ENCODE measurements around the gene SCAF1. TPM values are rescaled to one million over a fixed set of nuclear protein-coding genes. Genes with fewer than 3 reads are reported as not detected.

The SCAF1 gene
- total RNA-seq, 2 donors from 2014 or later, result 84.8 to 94.5 TPM

DNA sequence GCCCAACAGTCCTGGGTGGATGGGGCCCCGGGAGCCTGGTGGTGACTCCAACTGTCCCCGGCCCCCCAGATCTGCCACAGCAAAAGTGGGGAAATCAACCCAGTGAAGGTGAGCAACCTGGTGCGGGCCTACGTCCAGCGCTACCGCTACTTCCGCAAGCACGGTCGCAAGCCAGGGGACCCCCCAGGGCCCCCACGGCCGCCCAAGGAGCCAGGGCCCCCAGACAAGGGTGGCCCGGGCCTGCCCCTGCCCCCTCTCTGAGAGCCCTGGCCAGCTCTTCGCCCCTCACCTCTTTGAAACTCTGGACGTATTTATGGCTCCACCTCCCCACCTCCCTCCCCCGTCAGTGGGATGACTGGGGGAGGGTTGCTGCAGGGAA, 16.1 kb downstream of the SCAF1 start:
- Histone ChIP-seq H3K4me3 (ENCODE audit: low read length) (no peak overlapping the region), H3K27me3 (ENCODE audit: control insufficient read depth, insufficient read depth, low read length, poor library complexity, severe bottlenecking) (no peaks in the 10 kb centered on the region), H3K4me1 (ENCODE audit: control insufficient read depth, insufficient read depth, low read length) (no peaks in the 10 kb centered on the region), H3K27ac (ENCODE audit: low read depth, low read length) (no peak overlapping the region), H3K36me3 (ENCODE audit: control insufficient read depth, insufficient read depth, low read length) (peaks cover 86% of the 10 kb centered on the region), H3K9me3 (ENCODE audit: control insufficient read depth, low read length) (peaks cover 10% of the 10 kb centered on the region), H3K9ac (ENCODE audit: extremely low read depth, low read length, poor library complexity, severe bottlenecking) (no peak overlapping the region)
- TF ChIP-seq, protein P1, sequence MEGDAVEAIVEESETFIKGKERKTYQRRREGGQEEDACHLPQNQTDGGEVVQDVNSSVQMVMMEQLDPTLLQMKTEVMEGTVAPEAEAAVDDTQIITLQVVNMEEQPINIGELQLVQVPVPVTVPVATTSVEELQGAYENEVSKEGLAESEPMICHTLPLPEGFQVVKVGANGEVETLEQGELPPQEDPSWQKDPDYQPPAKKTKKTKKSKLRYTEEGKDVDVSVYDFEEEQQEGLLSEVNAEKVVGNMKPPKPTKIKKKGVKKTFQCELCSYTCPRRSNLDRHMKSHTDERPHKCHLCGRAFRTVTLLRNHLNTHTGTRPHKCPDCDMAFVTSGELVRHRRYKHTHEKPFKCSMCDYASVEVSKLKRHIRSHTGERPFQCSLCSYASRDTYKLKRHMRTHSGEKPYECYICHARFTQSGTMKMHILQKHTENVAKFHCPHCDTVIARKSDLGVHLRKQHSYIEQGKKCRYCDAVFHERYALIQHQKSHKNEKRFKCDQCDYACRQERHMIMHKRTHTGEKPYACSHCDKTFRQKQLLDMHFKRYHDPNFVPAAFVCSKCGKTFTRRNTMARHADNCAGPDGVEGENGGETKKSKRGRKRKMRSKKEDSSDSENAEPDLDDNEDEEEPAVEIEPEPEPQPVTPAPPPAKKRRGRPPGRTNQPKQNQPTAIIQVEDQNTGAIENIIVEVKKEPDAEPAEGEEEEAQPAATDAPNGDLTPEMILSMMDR (conservative IDR thresholded peaks at IDR 0.05), result no peak
- DNase-seq, result no peak
- peaks cover 88% of the 10 kb centered on the region for H3K36me3 Mint-ChIP-seq (ENCODE audit: low read depth)
- H3K9me3 Mint-ChIP-seq, result peaks cover 9% of the 10 kb centered on the region
- H3K27me3 Mint-ChIP-seq (ENCODE audit: insufficient read depth), result no peaks in the 10 kb centered on the region
- H3K27ac Mint-ChIP-seq, result no peak overlapping the region
- H3K4me3 Mint-ChIP-seq, result no peak overlapping the region
- no peaks in the 10 kb centered on the region for H3K4me1 Mint-ChIP-seq
- 95 to 97% methylated on average over 10 to 15 of the region's 15 CpGs for WGBS, 2 experiments (ENCODE audit: insufficient coverage in 1 of 2, insufficient read length in 1 of 2)

DNA sequence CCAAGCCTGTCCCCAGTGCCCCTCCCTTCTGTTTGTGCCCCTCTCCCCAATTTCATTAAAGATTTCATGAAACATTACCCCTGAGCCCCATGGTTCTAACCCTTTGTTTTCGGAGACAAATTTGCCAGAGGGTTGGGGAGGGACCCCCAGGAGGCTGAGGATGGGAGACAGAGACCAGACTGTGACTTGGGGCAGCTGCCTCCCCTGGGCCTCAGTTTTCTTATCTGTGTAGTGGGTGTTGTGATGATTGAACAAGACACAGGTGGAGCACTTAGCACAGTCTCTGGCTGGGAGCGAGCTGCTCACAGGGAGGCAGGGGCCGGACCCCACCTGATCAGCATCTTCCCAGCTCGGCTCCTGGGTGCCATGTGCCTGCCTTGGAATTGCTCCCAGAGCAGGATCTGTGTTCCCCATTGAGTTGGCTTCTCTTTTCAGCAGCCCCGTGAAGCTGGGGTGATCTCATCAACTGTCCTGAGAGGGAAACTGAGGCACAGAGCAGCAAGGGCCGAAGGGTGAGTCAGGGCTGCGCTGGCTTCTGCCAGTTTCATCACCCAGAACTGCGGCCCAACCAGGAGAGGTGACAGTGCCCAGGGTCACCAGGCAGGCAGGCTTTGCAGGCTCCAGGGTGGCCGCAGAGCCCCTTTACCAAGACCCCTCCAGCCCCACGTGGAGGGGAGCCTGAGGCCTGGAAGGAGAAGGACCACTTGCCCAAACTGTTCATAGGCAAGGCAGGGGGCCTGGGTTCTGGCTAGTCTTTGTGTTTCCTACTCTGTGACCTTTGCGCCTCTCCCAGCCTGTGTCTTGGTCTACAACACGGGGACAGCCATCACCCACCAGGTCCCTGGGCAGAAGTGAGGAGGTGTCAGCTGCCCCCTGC, 16.8 kb downstream of the SCAF1 start:
- H3K27me3 Mint-ChIP-seq (ENCODE audit: insufficient read depth), result no peaks in the 10 kb centered on the region
- no peaks in the 10 kb centered on the region for H3K4me1 Mint-ChIP-seq
- Histone ChIP-seq H3K9me3 (ENCODE audit: control insufficient read depth, low read length) (peaks cover 10% of the 10 kb centered on the region), H3K4me3 (ENCODE audit: low read length) (no peak overlapping the region), H3K36me3 (ENCODE audit: control insufficient read depth, insufficient read depth, low read length) (peaks cover 84% of the 10 kb centered on the region), H3K27me3 (ENCODE audit: control insufficient read depth, insufficient read depth, low read length, poor library complexity, severe bottlenecking) (no peaks in the 10 kb centered on the region), H3K4me1 (ENCODE audit: control insufficient read depth, insufficient read depth, low read length) (no peaks in the 10 kb centered on the region), H3K9ac (ENCODE audit: extremely low read depth, low read length, poor library complexity, severe bottlenecking) (no peak overlapping the region), H3K27ac (ENCODE audit: low read depth, low read length) (no peak overlapping the region)
- WGBS, 2 experiments (ENCODE audit: insufficient coverage in 1 of 2, insufficient read length in 1 of 2), result 89 to 97% methylated on average over 7 to 12 of the region's 12 CpGs
- H3K4me3 Mint-ChIP-seq, result no peak overlapping the region
- TF ChIP-seq, protein P1 (conservative IDR thresholded peaks at IDR 0.05), result no peak
- H3K27ac Mint-ChIP-seq, result no peak overlapping the region
- H3K36me3 Mint-ChIP-seq (ENCODE audit: low read depth), result peaks cover 85% of the 10 kb centered on the region
- H3K9me3 Mint-ChIP-seq, result peaks cover 9% of the 10 kb centered on the region
- no peak for DNase-seq

DNA sequence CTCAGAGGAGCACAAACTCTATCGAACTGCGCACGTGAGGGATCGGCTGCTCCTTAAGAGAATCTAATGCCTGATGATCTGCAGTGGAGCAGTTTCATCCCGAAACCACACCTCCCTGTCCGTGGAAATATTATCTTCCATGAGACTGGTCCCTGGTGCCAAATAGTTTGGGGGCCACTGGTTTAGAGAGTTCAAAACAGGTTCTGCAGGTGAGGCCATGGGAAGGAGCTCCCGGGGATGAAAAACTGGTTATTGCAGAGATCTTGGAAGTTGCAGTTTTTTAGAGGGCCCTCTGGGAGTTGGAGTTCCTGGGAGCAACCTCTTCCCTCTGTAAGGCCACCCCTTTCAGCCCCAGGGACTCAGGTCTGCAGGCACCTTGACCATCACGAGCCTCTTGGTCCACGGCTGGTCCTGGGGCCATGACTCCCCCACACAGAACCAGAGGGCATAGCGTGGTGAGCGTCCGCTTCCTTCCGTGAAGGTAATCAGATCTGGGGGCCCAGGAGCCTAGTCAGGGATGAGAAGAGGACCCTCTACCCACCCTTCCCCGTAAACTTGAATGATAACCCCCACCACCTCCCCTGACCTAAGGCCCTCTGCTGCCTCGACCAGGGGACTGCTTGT, 18.4 kb downstream of the SCAF1 start:
- Mint-ChIP-seq H3K4me1 (peaks cover 5% of the 10 kb centered on the region), H3K4me3 (no peak overlapping the region), H3K27me3 (ENCODE audit: insufficient read depth) (no peaks in the 10 kb centered on the region), H3K9me3 (peaks cover 9% of the 10 kb centered on the region), H3K27ac (no peak overlapping the region), H3K36me3 (ENCODE audit: low read depth) (peaks cover 70% of the 10 kb centered on the region)
- TF ChIP-seq, protein P1 (conservative IDR thresholded peaks at IDR 0.05), result no peak
- Histone ChIP-seq H3K27ac (ENCODE audit: low read depth, low read length) (no peak overlapping the region), H3K9ac (ENCODE audit: extremely low read depth, low read length, poor library complexity, severe bottlenecking) (no peak overlapping the region), H3K36me3 (ENCODE audit: control insufficient read depth, insufficient read depth, low read length) (peaks cover 70% of the 10 kb centered on the region), H3K27me3 (ENCODE audit: control insufficient read depth, insufficient read depth, low read length, poor library complexity, severe bottlenecking) (no peaks in the 10 kb centered on the region), H3K9me3 (ENCODE audit: control insufficient read depth, low read length) (peaks cover 10% of the 10 kb centered on the region), H3K4me1 (ENCODE audit: control insufficient read depth, insufficient read depth, low read length) (no peaks in the 10 kb centered on the region), H3K4me3 (ENCODE audit: low read length) (no peak overlapping the region)
- DNase-seq, result no peak
- WGBS, 2 experiments (ENCODE audit: insufficient coverage in 1 of 2, insufficient read length in 1 of 2), result 94 to 95% methylated on average over 7 to 15 of the region's 15 CpGs

Data from endodermal cell (in vitro differentiated cells).